WTC11 (cell line): ENCODE data around the gene GLRA3. TPM values are rescaled to one million over a fixed set of nuclear protein-coding genes. Genes with fewer than 3 reads are reported as not detected.

Source experiments
- ATAC-seq: fragments of 200-7000 bp; cut with Tn5 transposase; 2 replicates; pipeline ENCODE4 v1.10.0; 2021; ENCODE audit warnings: mild to moderate bottlenecking, moderate library complexity
- CTCF ChIA-PET: fragments of 300-600 bp; sonication (Branson Sonifier 250); formaldehyde crosslinking; loops from one replicate; lab custom pipeline; 2021; ENCODE audit warnings: antibody characterized with exemption; lab: Charles Lee
- POLR2A ChIA-PET: fragments of 350-600 bp; sonication (Branson Sonifier 250); formaldehyde crosslinking; loops from one replicate; lab custom pipeline; 2021; ENCODE audit warnings: antibody characterized with exemption; lab: Charles Lee
- DNase-seq: peaks from one replicate; pipeline ENCODE4 v3.0.0; 2021; ENCODE audit warnings: low spot score
- H3K27ac Mint-ChIP-seq: 2 replicates; pipeline ENCODE4 v1.8.0; 2021; ENCODE audit warnings: mixed read lengths
- H3K27me3 Mint-ChIP-seq: 2 replicates; pipeline ENCODE4 v1.8.0; 2021; ENCODE audit warnings: low read depth, mild to moderate bottlenecking, moderate library complexity, mixed read lengths
- H3K36me3 Mint-ChIP-seq: 2 replicates; pipeline ENCODE4 v1.8.0; 2021; ENCODE audit warnings: mixed read lengths
- H3K4me1 Mint-ChIP-seq: 2 replicates; pipeline ENCODE4 v1.8.0; 2022; ENCODE audit warnings: mixed read lengths
- H3K4me3 Mint-ChIP-seq: 2 replicates; pipeline ENCODE4 v1.8.0; 2021; ENCODE audit warnings: mild to moderate bottlenecking, moderate library complexity, mixed read lengths
- H3K9me3 Mint-ChIP-seq: 2 replicates; pipeline ENCODE4 v1.8.0; 2021; ENCODE audit warnings: mixed read lengths
- EMX1 ChIP-seq: fragments of 250-450 bp; sonication (Bioruptor Pico); IDR thresholded peaks from 2 replicates; pipeline ENCODE4 v1.8.0; 2021; ENCODE audit warnings: mild to moderate bottlenecking
- FOXJ3 ChIP-seq: sonication (generic); formaldehyde crosslinking; IDR thresholded peaks from 2 replicates; pipeline ENCODE4 v1.9.0; 2021; ENCODE audit warnings: missing genetic modification reagents, mild to moderate bottlenecking, borderline replicate concordance
- GABPB1 ChIP-seq: sonication (generic); formaldehyde crosslinking; IDR thresholded peaks from 2 replicates; pipeline ENCODE4 v1.8.1; 2023; ENCODE audit warnings: mild to moderate bottlenecking, missing genetic modification reagents
- IRF2 ChIP-seq: sonication (generic); formaldehyde crosslinking; IDR thresholded peaks from 2 replicates; pipeline ENCODE4 v1.8.0; 2022; ENCODE audit warnings: low read depth, missing genetic modification reagents, borderline replicate concordance
- JAZF1 ChIP-seq: fragments of 250-450 bp; sonication (Bioruptor Pico); IDR thresholded peaks from 2 replicates; pipeline ENCODE4 v1.9.0; 2021; ENCODE audit warnings: moderate library complexity, mild to moderate bottlenecking, inconsistent platforms
- MYBL2 ChIP-seq: sonication (generic); formaldehyde crosslinking; IDR thresholded peaks from 2 replicates; pipeline ENCODE4 v1.8.1; 2023; ENCODE audit warnings: mild to moderate bottlenecking, moderate library complexity, missing genetic modification reagents
- RORB ChIP-seq: fragments of 250-450 bp; sonication (Bioruptor Pico); IDR thresholded peaks from 2 replicates; pipeline ENCODE4 v1.9.0; 2021; ENCODE audit warnings: mild to moderate bottlenecking
- SMAD3 ChIP-seq: sonication (generic); formaldehyde crosslinking; IDR thresholded peaks from 2 replicates; pipeline ENCODE4 v1.8.0; 2022; ENCODE audit warnings: missing genetic modification reagents, mild to moderate bottlenecking, borderline replicate concordance
- ZBTB21 ChIP-seq: sonication (generic); formaldehyde crosslinking; IDR thresholded peaks from 2 replicates; pipeline ENCODE4 v1.8.1; 2023; ENCODE audit warnings: mild to moderate bottlenecking, missing genetic modification reagents, borderline replicate concordance
- ZNF219 ChIP-seq: sonication (generic); formaldehyde crosslinking; IDR thresholded peaks from 2 replicates; pipeline ENCODE4 v1.8.0; 2023; ENCODE audit warnings: missing genetic modification reagents, mild to moderate bottlenecking, borderline replicate concordance
- ZNF232 ChIP-seq: sonication (generic); formaldehyde crosslinking; IDR thresholded peaks from 2 replicates; pipeline ENCODE4 v1.8.0; 2022; ENCODE audit warnings: mild to moderate bottlenecking, missing genetic modification reagents
- ZNF317 ChIP-seq: sonication (generic); formaldehyde crosslinking; IDR thresholded peaks from 2 replicates; pipeline ENCODE4 v1.8.1; 2023; ENCODE audit warnings: low read depth, mild to moderate bottlenecking, moderate library complexity, missing genetic modification reagents, borderline replicate concordance
- ZNF396 ChIP-seq: fragments of 250-450 bp; sonication (Bioruptor Pico); IDR thresholded peaks from 2 replicates; pipeline ENCODE4 v1.8.0; 2021; ENCODE audit warnings: mild to moderate bottlenecking, moderate library complexity, borderline replicate concordance
- total RNA-seq: library from RNA; stranded (reverse); gene quantifications from 3 replicates; pipeline ENCODE4 v1.2.3, GENCODE V29; 2021
- TF ChIP-seq, protein P1 (sequence below): sonication (generic); formaldehyde crosslinking; IDR thresholded peaks from 2 replicates; pipeline ENCODE4 v1.8.1; 2022; ENCODE audit warnings: low read depth, mild to moderate bottlenecking, moderate library complexity, missing genetic modification reagents, borderline replicate concordance
- TF ChIP-seq, protein P2 (sequence below): fragments of 250-450 bp; sonication (Bioruptor Pico); IDR thresholded peaks from 2 replicates; pipeline ENCODE4 v2.1.2; 2022; ENCODE audit warnings: mild to moderate bottlenecking, moderate library complexity
- TF ChIP-seq, protein P3 (sequence below): sonication (generic); formaldehyde crosslinking; IDR thresholded peaks from 2 replicates; pipeline ENCODE4 v1.8.0; 2023; ENCODE audit warnings: missing genetic modification reagents
- TF ChIP-seq, protein P4 (sequence below): sonication (generic); formaldehyde crosslinking; IDR thresholded peaks from 2 replicates; pipeline ENCODE4 v1.8.1; 2023; ENCODE audit warnings: mild to moderate bottlenecking, moderate library complexity, missing genetic modification reagents
- TF ChIP-seq, protein P5 (sequence below): sonication (generic); formaldehyde crosslinking; IDR thresholded peaks from 2 replicates; pipeline ENCODE4 v1.8.1; 2022; ENCODE audit warnings: low read depth, missing genetic modification reagents, borderline replicate concordance
- TF ChIP-seq, protein P6 (sequence below): sonication (generic); formaldehyde crosslinking; IDR thresholded peaks from 2 replicates; pipeline ENCODE4 v1.8.1; 2023; ENCODE audit warnings: mild to moderate bottlenecking, missing genetic modification reagents, moderate library complexity
- TF ChIP-seq, protein P7 (sequence below): sonication (generic); formaldehyde crosslinking; IDR thresholded peaks from 2 replicates; pipeline ENCODE4 v1.8.0; 2022; ENCODE audit warnings: mild to moderate bottlenecking, missing genetic modification reagents
- TF ChIP-seq, protein P8 (sequence below): fragments of 250-450 bp; sonication (Bioruptor Pico); IDR thresholded peaks from 2 replicates; pipeline ENCODE4 v1.9.0; 2021; ENCODE audit warnings: mild to moderate bottlenecking, borderline replicate concordance

The GLRA3 gene
- total RNA-seq, 1 experiment from 2014 or later = 0.15 TPM

DNA sequence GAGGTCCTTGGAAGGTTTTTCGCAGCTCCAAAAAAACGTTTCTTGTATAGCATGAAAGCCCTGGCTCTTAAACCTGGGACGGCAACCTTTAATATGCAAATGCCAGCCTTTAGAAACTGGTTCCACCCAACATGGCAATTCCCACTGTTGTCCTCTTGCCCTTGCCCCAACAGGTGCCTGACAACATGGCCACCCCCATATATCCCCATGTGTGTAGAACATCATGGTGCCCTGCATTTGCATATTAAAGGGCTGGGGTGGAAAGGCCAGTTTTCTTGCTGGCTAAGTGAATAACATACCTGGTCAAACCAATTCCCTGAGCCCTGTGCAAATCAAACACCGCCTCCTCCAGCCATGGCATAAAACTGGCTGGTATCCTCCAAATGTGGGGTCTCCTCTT is 26.0 kb upstream of the GLRA3 start (continued):
- TF ChIP-seq, protein P1, sequence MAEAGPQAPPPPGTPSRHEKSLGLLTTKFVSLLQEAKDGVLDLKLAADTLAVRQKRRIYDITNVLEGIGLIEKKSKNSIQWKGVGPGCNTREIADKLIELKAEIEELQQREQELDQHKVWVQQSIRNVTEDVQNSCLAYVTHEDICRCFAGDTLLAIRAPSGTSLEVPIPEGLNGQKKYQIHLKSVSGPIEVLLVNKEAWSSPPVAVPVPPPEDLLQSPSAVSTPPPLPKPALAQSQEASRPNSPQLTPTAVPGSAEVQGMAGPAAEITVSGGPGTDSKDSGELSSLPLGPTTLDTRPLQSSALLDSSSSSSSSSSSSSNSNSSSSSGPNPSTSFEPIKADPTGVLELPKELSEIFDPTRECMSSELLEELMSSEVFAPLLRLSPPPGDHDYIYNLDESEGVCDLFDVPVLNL (CRISPR knock-in tag) = no peak

DNA sequence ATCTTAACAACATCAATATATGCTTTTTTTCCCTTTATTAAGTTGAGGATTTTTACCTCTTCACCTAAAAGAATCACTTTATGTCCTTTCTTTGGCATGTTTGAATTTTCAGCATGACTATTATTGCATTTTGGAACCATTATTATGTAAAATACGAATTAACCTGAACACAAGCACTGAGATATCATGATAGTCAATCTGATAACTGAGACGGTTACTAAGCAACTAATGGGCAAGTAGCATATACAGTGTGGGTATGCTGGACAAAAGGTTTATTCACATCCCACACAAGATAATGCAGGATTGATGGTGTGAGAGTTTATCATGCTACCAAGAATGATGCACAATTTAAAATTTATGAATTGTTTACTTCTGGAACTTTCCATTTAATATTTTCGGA is 24.6 kb upstream of the GLRA3 start:
- Mint-ChIP-seq H3K36me3 (no peaks in the 10 kb centered on the region), H3K4me1 (peaks cover 16% of the 10 kb centered on the region), H3K9me3 (peaks cover 14% of the 10 kb centered on the region), H3K27ac (no peak overlapping the region), H3K27me3 (no peaks in the 10 kb centered on the region), H3K4me3 (no peak overlapping the region)
- ChIA-PET POLR2A (no interaction called here), CTCF (no interaction called here)
- no peak for DNase-seq
- TF ChIP-seq EMX1 (CRISPR knock-in tag) (no peak), IRF2 (CRISPR knock-in tag) (no peak), ZNF232 (CRISPR knock-in tag) (no peak), ZNF396 (CRISPR knock-in tag) (no peak), JAZF1 (no peak), RORB (CRISPR knock-in tag) (no peak), GABPB1 (CRISPR knock-in tag) (no peak), MYBL2 (no peak), FOXJ3 (CRISPR knock-in tag) (no peak), ZNF317 (CRISPR knock-in tag) (no peak), ZBTB21 (no peak), SMAD3 (CRISPR knock-in tag) (no peak), ZNF219 (CRISPR knock-in tag) (no peak)
- TF ChIP-seq, protein P2, sequence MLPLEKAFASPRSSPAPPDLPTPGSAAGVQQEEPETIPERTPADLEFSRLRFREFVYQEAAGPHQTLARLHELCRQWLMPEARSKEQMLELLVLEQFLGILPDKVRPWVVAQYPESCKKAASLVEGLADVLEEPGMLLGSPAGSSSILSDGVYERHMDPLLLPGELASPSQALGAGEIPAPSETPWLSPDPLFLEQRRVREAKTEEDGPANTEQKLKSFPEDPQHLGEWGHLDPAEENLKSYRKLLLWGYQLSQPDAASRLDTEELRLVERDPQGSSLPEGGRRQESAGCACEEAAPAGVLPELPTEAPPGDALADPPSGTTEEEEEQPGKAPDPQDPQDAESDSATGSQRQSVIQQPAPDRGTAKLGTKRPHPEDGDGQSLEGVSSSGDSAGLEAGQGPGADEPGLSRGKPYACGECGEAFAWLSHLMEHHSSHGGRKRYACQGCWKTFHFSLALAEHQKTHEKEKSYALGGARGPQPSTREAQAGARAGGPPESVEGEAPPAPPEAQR (CRISPR knock-in tag) = no peak
- TF ChIP-seq, protein P3, sequence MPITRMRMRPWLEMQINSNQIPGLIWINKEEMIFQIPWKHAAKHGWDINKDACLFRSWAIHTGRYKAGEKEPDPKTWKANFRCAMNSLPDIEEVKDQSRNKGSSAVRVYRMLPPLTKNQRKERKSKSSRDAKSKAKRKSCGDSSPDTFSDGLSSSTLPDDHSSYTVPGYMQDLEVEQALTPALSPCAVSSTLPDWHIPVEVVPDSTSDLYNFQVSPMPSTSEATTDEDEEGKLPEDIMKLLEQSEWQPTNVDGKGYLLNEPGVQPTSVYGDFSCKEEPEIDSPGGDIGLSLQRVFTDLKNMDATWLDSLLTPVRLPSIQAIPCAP (CRISPR knock-in tag) = no peak
- TF ChIP-seq, protein P4, sequence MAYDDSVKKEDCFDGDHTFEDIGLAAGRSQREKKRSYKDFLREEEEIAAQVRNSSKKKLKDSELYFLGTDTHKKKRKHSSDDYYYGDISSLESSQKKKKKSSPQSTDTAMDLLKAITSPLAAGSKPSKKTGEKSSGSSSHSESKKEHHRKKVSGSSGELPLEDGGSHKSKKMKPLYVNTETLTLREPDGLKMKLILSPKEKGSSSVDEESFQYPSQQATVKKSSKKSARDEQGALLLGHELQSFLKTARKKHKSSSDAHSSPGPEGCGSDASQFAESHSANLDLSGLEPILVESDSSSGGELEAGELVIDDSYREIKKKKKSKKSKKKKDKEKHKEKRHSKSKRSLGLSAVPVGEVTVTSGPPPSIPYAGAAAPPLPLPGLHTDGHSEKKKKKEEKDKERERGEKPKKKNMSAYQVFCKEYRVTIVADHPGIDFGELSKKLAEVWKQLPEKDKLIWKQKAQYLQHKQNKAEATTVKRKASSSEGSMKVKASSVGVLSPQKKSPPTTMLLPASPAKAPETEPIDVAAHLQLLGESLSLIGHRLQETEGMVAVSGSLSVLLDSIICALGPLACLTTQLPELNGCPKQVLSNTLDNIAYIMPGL (CRISPR knock-in tag) = no peak
- TF ChIP-seq, protein P5, sequence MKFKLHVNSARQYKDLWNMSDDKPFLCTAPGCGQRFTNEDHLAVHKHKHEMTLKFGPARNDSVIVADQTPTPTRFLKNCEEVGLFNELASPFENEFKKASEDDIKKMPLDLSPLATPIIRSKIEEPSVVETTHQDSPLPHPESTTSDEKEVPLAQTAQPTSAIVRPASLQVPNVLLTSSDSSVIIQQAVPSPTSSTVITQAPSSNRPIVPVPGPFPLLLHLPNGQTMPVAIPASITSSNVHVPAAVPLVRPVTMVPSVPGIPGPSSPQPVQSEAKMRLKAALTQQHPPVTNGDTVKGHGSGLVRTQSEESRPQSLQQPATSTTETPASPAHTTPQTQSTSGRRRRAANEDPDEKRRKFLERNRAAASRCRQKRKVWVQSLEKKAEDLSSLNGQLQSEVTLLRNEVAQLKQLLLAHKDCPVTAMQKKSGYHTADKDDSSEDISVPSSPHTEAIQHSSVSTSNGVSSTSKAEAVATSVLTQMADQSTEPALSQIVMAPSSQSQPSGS = no peak
- TF ChIP-seq, protein P6, sequence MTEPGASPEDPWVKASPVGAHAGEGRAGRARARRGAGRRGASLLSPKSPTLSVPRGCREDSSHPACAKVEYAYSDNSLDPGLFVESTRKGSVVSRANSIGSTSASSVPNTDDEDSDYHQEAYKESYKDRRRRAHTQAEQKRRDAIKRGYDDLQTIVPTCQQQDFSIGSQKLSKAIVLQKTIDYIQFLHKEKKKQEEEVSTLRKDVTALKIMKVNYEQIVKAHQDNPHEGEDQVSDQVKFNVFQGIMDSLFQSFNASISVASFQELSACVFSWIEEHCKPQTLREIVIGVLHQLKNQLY (CRISPR knock-in tag) = no peak
- TF ChIP-seq, protein P7, sequence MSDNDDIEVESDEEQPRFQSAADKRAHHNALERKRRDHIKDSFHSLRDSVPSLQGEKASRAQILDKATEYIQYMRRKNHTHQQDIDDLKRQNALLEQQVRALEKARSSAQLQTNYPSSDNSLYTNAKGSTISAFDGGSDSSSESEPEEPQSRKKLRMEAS = no peak
- TF ChIP-seq, protein P8, sequence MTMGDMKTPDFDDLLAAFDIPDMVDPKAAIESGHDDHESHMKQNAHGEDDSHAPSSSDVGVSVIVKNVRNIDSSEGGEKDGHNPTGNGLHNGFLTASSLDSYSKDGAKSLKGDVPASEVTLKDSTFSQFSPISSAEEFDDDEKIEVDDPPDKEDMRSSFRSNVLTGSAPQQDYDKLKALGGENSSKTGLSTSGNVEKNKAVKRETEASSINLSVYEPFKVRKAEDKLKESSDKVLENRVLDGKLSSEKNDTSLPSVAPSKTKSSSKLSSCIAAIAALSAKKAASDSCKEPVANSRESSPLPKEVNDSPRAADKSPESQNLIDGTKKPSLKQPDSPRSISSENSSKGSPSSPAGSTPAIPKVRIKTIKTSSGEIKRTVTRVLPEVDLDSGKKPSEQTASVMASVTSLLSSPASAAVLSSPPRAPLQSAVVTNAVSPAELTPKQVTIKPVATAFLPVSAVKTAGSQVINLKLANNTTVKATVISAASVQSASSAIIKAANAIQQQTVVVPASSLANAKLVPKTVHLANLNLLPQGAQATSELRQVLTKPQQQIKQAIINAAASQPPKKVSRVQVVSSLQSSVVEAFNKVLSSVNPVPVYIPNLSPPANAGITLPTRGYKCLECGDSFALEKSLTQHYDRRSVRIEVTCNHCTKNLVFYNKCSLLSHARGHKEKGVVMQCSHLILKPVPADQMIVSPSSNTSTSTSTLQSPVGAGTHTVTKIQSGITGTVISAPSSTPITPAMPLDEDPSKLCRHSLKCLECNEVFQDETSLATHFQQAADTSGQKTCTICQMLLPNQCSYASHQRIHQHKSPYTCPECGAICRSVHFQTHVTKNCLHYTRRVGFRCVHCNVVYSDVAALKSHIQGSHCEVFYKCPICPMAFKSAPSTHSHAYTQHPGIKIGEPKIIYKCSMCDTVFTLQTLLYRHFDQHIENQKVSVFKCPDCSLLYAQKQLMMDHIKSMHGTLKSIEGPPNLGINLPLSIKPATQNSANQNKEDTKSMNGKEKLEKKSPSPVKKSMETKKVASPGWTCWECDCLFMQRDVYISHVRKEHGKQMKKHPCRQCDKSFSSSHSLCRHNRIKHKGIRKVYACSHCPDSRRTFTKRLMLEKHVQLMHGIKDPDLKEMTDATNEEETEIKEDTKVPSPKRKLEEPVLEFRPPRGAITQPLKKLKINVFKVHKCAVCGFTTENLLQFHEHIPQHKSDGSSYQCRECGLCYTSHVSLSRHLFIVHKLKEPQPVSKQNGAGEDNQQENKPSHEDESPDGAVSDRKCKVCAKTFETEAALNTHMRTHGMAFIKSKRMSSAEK (CRISPR knock-in tag) = no peak
- no peak for ATAC-seq
